ENCODE results near the gene CDCA4.
A peak's percentile ranks its signal among the peaks of the same experiment; 100 is the strongest.

Gene CDCA4

DNA sequence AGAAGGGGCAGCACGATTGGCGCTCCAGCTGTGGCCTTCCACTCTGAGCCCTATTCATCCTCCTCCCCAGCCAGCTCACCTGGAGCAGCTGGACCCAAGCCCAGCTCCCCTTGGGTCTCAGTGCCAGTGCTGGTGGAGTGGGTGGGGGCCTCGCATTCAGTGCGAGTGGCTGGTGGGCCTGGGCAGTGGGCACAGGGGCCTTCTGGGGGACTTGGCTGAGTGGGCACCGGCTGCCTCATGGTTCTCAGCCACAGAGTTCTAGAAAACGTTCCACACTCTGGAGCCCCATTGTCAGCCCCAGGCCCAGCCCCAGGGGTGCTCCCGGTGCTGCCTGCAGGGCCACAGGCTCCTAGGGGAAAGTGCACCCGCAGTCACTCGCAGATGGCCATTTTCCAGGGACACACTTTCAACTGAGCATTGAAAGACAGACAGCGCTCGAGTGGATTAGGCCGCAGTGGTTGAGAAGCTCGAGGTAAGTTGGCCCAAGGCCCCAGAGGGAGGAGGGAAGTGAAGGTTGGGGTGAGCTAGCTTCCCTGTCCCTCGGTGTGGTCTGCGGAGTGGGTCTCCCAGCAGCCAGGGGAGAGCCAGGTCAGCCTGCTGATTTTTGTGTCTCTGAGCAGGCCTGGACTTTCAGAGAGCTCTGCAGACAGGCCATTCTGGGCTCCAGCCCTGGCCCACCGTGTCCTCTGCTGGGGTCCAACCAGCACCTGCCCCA lies 31.5 kb downstream of the CDCA4 start:
- DNase-seq (ENCODE audit: low spot score), result no peak

DNA sequence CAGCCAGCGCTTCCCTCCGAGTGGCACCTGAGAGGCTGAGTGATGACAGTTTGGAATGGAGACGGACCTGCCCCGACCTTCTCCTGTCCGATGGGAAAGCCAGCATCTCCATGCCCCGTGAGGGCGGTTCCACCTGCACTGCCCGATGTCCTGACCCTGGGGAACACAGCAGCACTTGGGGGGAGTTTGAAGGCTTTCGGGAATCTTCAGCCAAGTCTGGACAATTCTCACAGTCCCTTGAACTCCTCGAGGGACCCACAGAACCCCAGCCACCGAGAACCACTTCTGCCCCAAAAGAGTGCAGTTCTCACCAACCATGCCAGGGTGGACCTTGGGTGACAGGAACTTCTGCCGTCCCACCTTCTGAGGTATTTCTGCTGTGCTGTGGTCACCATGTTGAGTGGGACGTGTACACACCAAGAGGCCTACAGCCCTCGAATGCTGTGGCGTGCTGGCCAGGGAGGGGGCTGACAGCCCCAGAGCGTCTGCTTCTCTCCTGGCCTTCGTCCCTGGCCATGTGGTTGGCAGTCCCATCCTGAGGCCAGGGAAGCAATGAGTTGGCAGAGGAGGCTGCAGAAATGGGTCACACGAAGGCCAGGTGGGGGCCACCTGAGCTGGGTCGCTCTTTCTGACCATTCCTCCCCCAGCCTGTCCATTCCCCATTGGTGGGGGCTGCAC lies 34.3 kb downstream of the CDCA4 start:
- no peak for DNase-seq (ENCODE audit: low spot score)

DNA sequence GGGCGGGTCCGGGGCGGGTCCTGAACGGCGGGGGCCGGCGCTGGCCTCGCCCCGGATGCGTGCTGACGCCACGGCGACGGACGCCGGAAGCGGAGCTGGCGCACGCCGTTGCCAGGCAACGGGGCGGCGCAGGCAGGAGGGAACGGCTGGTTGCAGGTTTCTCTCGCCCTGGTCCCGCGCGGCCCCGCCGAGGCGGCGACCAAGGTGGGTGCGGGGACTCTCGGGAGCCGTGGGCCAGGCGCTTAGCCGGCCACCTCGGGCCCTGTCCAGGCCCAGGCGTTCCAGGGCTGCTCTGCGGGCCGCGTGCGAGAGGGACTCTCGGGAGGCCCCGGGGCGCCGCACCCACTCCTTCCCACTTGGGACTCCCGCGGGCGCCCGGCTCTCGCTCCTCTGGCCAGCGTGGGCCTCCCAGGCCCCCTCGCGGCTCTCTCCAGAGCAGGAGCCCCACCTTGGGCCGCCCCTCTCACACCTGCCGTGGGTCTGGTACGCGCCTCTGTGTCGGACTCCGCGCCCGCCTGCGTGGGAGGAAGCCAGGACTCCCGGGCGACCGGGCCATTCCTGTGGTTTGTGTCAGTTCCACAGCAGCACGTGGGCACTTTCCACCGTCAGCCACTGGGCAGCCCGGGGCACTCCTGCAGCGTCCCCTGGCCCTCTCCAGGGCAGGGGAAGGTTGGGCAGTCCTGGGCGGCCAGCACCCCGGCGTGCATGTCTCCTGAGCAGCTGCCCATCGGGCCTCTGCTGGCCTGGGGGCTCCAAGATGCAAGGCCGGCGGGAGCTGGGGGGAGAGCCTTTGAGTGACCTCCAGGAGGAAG lies 35.0 kb downstream of the CDCA4 start, which contains the start of gene CLBA1:
Gene CLBA1 (plus strand): TSS at position 114 of the 812 bp plus-strand sequence. CDS start 644 bp downstream, at position 758.
- DNase-seq (ENCODE audit: low spot score), result peak; percentile 90

DNA sequence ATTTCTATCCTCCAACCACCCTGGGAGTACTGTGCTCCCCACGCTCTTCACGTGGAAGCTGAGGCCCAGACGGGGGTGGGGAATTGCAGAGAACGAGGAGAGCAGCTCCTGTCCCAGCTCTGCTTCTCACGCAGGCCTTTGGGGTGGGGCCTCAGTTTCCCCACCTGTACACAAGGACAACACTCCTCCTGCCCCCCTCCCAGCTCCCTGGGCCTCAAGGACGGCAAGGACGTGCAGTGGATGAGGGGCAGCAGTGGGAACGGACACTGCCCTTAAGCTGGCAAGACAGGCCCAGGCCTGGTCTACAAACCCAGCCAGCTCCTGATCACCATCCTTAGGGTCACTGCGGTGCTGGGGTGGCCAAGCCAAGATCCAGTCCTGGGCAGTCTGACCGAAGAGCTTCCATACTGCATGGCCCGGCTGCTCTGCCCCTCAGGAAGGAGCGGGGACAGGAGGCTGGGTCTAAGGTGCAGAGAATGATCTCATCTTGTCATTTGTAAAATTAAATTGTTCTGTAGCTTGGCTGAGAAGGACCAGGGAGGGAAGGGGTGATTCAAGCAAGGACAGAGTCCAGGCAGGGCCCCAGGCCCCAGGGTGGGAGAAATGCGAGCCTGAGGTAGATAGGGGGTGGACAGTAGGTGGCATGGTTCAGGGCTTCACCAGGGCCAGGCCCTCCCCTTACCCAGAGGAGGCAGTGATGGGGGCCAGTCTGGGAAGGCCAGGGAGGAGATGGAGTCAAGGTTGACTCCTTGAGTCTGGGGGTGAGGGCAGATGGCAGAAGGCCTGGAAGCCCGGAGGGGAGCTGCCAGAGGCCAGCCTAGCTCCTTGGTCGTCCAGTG lies 36.6 kb downstream of the CDCA4 start:
- no peak for DNase-seq (ENCODE audit: low spot score)

DNA sequence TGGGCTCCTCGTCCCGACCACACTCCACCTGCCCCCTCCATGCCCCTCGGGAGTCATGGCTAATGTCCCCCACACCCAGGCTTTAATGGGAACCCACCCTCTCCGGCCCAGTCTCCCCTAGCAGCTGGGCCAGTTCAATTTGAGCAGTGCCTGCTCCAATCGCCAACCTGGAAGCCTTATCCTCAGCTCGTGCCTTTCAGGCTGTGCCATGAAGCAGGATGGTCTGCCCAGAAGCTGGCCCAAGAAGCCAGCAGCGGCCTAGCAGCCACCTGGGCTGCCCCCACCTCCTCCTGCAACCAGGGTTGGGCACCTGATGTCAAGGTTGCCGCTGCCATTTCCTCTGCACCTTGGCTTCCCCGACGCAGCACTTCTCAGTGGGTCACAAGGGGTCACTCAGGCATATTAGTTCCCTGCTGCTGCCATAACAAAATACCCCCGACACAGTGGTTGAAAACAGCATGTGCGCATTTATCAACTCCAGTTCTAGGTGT lies 37.6 kb downstream of the CDCA4 start:
- no peak for DNase-seq (ENCODE audit: low spot score)

DNA sequence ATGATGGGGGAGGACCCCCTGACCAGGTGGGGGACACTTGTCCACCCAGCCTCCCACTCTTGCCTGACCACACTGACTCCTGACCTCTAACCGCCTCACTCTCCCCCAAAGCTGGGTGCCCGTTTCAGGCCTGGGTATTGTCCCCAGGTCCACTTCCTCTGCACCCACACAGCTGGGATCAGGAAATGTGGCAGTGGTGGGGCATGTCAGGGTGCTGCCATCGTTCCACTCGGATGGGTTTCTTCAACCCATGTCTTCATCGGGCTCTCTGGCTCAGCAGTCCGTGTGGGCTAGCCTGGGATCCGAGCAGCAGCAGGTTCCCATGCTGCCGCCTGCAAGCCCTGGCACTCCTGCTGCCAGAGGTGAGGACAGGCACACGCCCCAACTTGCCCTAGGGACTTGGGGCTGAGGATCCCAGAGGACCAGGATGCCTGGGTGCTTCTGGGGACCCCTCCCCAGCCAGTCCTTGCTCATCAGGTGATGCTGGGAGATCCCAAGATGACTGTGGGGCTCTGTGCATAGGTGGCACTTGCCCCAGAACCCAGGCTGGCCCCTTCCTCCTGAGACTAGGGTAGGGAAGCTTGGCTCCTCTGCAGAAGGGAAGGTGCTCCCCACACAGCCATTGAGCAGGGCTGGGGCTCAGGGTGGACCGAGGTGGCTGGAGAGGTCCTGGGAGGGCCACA lies 38.2 kb downstream of the CDCA4 start:
- DNase-seq (ENCODE audit: low spot score), result no peak

DNA sequence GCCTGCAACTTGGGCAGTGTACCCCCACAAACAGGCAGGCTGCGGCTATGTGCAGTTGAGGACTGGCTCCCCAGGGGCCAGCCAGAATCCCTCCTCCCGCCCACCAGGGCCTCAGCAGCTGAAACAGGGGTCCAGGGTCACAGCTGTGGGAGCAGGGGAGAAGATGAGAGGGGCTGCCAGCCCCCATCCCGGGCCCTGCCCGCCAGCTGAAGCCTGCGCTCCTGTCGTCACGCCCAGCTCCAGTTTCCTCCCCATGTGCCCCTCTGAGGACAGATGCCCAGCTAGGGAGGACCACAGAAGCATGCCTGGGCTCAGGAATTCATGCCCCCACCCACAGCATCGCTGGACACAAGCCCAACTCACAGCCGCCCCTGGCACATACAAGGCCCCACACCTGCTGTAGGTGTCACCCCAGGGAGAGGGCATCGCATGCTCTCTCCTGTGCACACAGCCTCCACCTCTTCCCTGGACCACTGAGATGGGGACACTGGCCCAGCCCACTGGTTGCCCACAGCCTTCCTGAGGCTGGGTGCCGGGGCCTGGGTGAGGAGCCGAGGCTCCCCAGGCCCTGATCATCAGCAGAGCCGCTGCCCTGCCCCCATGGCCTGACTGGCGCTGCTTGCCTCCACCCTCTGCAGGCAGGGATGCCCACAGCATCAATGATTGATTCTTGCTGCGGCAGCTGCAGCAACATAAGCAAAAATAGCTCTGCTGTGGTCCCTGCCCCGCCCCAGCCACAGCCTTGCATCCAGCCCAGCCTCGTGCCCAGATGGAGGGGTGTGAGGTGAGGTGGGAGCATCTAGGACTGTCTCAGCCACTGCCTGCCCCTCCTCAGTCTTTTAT lies 39.0 kb downstream of the CDCA4 start:
- DNase-seq (ENCODE audit: low spot score), result no peak

DNA sequence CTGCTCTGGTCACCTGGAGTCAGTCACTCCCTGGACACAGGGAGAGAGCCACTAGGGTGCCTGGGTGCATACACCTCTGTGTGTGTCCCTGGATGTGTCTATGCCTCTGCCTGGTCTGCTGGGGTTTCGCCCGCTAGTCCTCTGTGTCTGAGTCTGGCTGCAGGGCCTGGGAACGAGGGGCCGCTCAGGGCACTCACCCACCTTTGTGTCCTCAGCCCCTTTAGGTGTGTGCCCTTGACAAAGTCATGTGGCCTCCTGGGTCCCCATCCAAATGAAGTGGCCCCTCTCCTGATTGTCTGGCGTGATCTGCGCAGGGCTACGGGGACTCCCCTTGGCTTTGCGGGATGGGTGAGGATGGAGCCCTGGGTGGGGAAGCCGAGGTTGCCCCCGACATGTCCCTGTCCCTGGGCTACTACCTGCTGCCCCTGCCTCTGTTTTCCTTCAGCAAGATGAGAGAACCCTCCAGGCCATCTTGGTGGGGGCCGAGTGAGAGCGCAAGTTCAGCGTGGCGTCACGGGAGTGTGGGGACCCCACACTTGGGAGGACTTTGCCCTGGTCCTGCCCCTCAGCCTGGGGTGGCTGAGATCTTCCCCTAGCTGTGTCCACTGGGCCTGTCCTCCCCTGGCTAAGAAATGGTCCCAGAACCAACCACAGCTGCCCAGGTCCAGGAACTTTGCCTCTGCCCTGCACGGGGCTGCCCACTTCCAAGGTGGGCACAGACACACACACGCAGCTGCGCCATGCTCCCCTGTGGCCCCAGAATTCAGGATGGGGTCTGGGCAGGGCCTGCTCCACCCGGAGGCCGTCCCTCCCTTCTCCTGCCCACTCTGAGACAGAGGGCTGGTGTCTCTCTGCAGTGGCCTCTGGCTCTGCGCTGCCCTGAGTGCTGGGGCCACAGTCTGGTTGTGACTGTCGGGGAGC lies 40.0 kb downstream of the CDCA4 start:
- DNase-seq (ENCODE audit: low spot score), result no peak

DNA sequence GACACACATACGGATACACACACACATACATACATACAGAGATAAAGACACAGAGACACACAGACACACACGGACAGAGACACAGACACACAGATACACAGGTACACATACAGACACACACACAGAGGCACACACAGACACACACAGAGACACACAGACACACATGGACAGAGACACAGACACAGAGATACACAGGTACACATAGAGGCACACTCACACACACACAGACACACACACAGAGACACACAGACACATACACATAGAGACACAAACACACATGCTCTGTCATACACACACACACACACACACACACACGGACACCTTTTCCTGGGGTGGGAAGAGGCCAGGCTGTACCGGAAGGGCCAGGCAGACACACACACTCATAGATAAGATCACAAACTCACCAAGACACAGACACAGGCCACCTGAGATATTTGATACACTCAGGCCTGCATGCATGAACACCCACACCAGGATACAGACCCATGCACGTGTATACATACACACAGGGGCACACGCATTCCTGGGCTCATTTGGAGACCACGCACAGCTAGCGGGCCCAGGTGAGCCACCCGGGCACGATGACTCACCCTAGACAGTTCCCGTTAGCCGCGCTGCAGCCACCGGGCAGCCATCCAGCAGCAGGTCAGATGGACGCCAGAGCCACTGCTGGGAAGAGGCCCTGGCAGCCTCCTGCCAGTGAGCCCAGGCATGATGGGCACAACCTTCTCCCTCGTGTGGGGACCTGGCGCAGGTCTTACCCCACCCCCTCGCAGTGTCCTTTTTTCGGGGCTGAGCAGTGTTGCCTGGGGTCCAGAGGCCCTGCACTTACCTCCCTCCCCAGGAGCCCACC lies 40.9 kb downstream of the CDCA4 start:
- peak; percentile 26 for DNase-seq (ENCODE audit: low spot score)

DNA sequence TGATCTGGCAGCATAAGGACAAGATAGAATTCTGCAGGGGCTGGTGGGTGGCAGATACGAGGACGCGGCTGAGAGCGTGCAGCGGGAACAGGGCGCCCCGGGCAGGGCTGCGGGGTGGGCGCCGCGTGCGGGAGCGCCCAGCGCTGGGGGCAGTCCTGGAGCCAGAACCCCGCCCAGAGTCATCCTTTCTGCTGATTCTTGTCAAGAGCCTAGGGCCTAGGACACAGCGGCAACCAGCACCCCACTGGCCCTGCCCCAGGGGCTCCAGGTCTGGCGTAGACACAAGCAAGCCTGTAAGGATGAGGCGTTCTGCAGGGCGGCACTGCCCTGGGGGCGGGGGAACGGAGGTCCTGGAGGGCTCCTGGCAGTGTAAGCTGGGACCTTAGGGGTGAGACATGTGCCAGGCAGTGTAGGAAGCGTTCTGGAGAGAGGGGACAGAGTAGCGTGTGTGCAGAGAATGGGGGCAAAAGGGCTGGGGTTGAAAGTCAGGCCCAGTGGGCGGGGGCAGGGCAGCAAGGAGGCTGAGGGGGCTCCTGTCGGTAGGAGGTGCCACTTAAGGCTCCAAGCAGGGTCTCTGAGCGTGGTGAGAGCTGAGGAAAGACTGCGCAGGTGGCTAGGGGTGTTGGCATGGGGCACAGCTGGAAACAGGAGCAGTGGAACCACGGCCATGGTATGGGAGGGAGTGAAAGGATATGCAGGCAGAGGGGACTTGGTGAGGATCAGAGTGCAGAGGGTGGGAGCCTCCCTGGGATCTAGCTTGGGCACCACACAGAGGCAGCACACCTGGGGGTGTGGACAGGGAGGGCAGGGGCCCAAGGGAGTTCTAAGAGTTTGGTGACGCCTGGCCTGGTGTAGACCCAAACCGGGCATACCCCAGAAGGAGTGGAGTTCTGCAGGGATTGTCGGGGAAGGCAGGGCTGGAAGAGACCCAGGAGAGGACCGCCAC lies 41.9 kb downstream of the CDCA4 start:
- no peak for DNase-seq (ENCODE audit: low spot score)

DNA sequence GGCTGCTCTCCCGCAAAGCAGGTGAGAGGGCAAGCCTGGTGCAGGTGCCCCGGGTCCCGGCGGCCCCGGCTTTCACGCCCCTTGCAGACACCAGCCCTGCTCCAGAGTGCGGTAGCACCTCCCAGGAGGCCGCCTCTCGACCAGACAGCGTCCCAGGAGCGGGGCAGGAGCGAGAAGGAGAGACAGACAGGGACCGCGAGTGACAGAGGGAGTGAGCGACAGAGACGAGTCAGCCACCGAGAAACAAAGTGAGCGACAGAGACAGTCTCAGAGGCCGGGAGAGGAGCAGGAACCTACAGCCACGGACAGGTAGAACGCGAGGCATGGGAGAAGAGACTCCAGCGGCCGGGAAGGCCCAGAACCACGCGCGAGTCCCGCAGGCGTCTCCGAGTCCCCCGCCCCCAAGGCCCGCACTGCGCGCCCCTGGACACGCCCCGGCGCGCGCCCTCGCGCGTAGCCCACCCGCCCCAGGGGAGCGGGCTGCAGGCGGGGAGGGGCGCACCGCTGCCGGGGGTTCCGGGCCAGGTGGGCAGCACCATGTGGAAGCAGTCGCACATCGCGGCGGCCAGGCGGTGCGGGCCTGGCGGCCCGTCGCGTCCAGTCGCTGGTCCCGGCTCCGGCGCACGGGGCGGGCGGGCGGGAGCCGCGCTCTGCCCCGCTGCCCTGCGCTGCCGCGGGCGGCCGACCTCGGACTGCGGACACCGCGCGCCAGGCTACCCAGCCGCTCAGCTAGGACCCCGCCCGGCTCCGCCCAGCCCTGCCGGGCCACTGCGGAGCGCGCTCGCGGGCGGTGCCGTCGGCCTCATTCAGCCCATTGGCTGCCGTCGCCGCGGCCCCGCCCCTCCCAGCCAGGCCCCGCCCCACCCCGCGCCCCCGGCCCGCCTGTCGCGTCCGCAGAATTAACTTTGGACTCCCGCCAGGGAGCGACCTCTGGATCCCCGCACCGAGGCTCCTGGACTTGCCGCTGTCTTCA lies 42.9 kb downstream of the CDCA4 start, which contains the start of gene AHNAK2:
Gene AHNAK2 (minus strand): TSS at position 694 of the 973 bp plus-strand sequence. CDS start 137 bp downstream, at position 557.
- DNase-seq (ENCODE audit: low spot score), result peak; percentile 86

DNA sequence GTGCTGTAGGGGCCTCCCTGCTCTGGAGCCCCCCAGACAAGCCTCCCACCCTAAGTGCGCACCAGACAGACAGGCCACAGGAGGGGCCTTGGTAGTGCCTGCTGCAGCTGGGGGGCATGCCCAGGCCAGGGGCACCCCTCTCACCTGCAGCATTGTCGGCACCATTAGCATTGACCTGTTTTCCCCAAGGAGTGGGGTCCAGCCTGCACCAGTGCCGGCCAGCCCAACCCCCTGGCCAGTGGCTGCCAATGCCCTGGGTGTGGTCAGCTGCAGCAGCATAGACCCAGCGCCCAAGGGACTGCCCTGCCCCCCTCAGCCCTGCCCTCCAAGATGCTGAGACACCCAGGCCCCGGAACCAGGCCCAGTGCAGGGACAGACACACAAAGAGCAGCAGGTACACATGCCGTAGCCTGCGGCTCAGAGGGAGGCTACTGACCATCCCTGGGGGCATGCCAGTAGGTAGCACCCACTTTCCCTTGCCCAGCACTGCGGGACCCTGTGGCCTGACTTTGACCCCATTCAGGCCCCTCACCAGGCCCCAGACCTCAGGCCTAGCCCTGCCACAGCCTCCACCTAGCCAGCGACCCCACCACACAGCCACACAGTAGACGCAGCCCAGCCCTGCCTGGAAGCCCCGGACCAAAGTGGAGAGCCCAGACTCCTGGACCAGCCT lies 43.7 kb downstream of the CDCA4 start:
- DNase-seq (ENCODE audit: low spot score), result peak; percentile 24

DNA sequence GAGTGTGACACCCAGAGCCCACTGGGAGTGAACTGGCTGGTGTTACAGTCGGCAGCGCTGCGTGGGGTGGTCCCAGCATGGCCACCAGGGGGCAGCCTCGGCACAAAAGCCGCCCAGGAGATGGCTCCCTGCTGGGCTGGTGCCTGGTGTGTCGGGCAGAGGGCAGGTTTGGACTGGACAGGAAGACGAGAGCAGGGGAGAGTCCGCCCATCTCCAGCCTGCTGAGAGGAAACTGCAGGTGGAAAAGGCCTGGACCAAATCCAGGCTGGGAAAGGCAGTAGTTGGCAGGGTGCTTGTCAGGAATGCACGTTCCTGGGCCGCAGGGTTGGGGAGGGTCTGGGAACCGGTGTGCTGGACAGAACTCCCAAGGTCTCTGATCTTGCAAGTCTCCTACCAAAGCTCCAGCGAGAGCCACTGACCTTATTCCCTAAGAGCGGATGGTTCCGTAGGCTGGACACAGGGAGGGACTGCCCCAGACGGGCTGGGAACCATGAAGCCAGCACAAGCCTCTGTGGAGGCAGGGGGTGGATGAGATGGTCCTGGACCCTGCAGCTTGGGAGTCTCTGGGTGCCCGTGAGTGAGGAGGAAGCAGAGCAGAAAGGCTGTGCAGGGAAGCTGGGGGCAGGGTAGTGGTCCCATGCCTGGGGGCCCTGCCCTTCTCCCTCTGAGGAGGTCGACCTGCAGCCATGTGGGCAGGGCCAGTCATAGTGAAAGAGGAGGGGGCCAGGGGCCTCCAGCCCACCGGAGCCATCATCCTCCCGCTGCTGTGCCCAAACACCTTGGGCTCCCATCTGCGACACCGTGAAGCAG lies 44.5 kb downstream of the CDCA4 start:
- DNase-seq (ENCODE audit: low spot score), result peak; percentile 81
